SK-N-SH (cell line): ENCODE data around the gene GUCA2B. TPM values are rescaled to one million over a fixed set of nuclear protein-coding genes. Genes with fewer than 3 reads are reported as not detected.
A peak's percentile ranks its signal among the peaks of the same experiment; 100 is the strongest.

ENCODE experiments used
- CTCF ChIA-PET: fragments of 300-600, 350-600 bp; formaldehyde crosslinking; extraction: SDS; loops from one replicate; lab custom pipeline; 2021; lab: Yijun Ruan, JAX
- POLR2A ChIA-PET: fragments of 350-600 bp; sonication (Branson Sonifier 250); formaldehyde crosslinking; extraction: SDS; loops from one replicate; lab custom pipeline; 2020; ENCODE audit warnings: antibody characterized with exemption, inconsistent platforms; lab: Yijun Ruan, JAX
- DNase-seq: peaks from one replicate; pipeline ENCODE4 v3.0.0; 2012
- H2AFZ ChIP-seq: fragments of 200-600 bp; sonication (generic); 2 replicates; pipeline ENCODE4 v1.8.1; 2016; ENCODE audit warnings: antibody characterized with exemption, mild to moderate bottlenecking, low read depth
- H3F3A ChIP-seq: fragments of 200-600 bp; sonication (generic); replicated peaks from 2 replicates; pipeline ENCODE3; 2016; ENCODE audit warnings: antibody characterized with exemption, mild to moderate bottlenecking; ENCODE audit not compliant: insufficient read depth
- H3K27ac ChIP-seq, 2 experiments: fragments of 200-500 bp in 1 of 2; fragments of 200-600 bp in 1 of 2; sonication (Bioruptor generic) in 1 of 2; sonication (generic), shearing (Covaris generic) in 1 of 2; 2 replicates each; pipeline versions ENCODE4 v1.5.1 to v1.6.1; 2014 to 2016; ENCODE audit warnings: low read depth in 2 of 2, inconsistent platforms in 1 of 2, low read length in 1 of 2, mild to moderate bottlenecking in 1 of 2, mixed read lengths in 1 of 2
- H3K27me3 ChIP-seq: fragments of 200-600 bp; sonication (generic), shearing (Covaris generic); 2 replicates; pipeline ENCODE4 v1.6.1; 2016; ENCODE audit warnings: mixed run types; ENCODE audit not compliant: insufficient read depth
- H3K36me3 ChIP-seq, 2 experiments: fragments of 200-500 bp in 1 of 2; fragments of 200-600 bp in 1 of 2; sonication (Bioruptor generic) in 1 of 2; sonication (generic) in 1 of 2; replicated peaks in 1 of 2; 2 replicates each; pipeline versions ENCODE3 to v1.5.1; 2014 to 2016; ENCODE audit warnings: low read length in 1 of 2, mild to moderate bottlenecking in 1 of 2; ENCODE audit not compliant: insufficient read depth in 2 of 2, control insufficient read depth in 1 of 2
- H3K4me1 ChIP-seq, 2 experiments: fragments of 200-500 bp in 1 of 2; fragments of 200-600 bp in 1 of 2; sonication (Bioruptor generic) in 1 of 2; sonication (generic), shearing (Covaris generic) in 1 of 2; 2 replicates each; pipeline versions ENCODE4 v1.5.1 to v1.6.1; 2014 to 2016; ENCODE audit warnings: low read depth in 1 of 2, low read length in 1 of 2, mixed run types in 1 of 2; ENCODE audit not compliant: insufficient read depth in 2 of 2, control insufficient read depth in 1 of 2
- H3K4me2 ChIP-seq: fragments of 200-600 bp; sonication (generic), shearing (Covaris generic); 2 replicates; pipeline ENCODE4 v1.6.1; 2017; ENCODE audit warnings: mixed run types
- H3K4me3 ChIP-seq, 2 experiments: fragments of 200-500 bp in 1 of 2; fragments of 200-600 bp in 1 of 2; sonication (Bioruptor generic) in 1 of 2; sonication (generic), shearing (Covaris generic) in 1 of 2; 2 replicates each; pipeline versions ENCODE4 v1.5.1 to v1.8.1; 2014 to 2016; ENCODE audit warnings: low read depth in 2 of 2, inconsistent platforms in 1 of 2, low read length in 1 of 2, mild to moderate bottlenecking in 1 of 2, mixed read lengths in 1 of 2, moderate library complexity in 1 of 2
- H3K79me2 ChIP-seq: fragments of 200-600 bp; sonication (generic); 2 replicates; pipeline ENCODE4 v1.8.1; 2017; ENCODE audit warnings: mild to moderate bottlenecking; ENCODE audit not compliant: insufficient read depth
- H3K9ac ChIP-seq: fragments of 200-600 bp; sonication (generic); 2 replicates; pipeline ENCODE4 v1.6.1; 2017; ENCODE audit warnings: mixed run types
- H3K9me2 ChIP-seq: fragments of 200-600 bp; sonication (generic); 2 replicates; pipeline ENCODE4 v1.6.1; 2017; ENCODE audit warnings: mixed run types
- H3K9me3 ChIP-seq: fragments of 200-600 bp; sonication (generic); 2 replicates; pipeline ENCODE4 v1.6.1; 2017; ENCODE audit warnings: mixed run types, mild to moderate bottlenecking, moderate library complexity
- H4K20me1 ChIP-seq: fragments of 200-600 bp; sonication (generic); 2 replicates; pipeline ENCODE4 v1.6.1; 2017; ENCODE audit warnings: mild to moderate bottlenecking, mixed run types; ENCODE audit not compliant: insufficient read depth
- ELF1 ChIP-seq: IDR thresholded peaks from 2 replicates; pipeline ENCODE4 v1.4.0; 2012
- EP300 ChIP-seq, 2 experiments: IDR thresholded peaks; 2 replicates each; pipeline versions ENCODE4 v1.4.0 to v1.6.1; 2012; ENCODE audit warnings: borderline replicate concordance in 1 of 2, low read depth in 1 of 2, low read length in 1 of 2
- FOXJ3 ChIP-seq: sonication (generic); formaldehyde crosslinking; IDR thresholded peaks from 2 replicates; pipeline ENCODE4 v1.5.1; 2020; ENCODE audit warnings: mild to moderate bottlenecking, missing genetic modification reagents
- FOXM1 ChIP-seq: IDR thresholded peaks from 2 replicates; pipeline ENCODE4 v1.4.0; 2012; ENCODE audit warnings: low read depth, mild to moderate bottlenecking
- GABPA ChIP-seq: IDR thresholded peaks from 2 replicates; pipeline ENCODE4 v1.4.0; 2012; ENCODE audit warnings: low read depth, mild to moderate bottlenecking
- GATA2 ChIP-seq: sonication (generic); formaldehyde crosslinking; IDR thresholded peaks from 2 replicates; pipeline ENCODE4 v1.5.0; 2020; ENCODE audit warnings: mild to moderate bottlenecking, missing genetic modification reagents
- MEF2A ChIP-seq: IDR thresholded peaks from 2 replicates; pipeline ENCODE4 v1.4.0; 2012; ENCODE audit warnings: low read depth, borderline replicate concordance
- MXI1 ChIP-seq: IDR thresholded peaks from 2 replicates; pipeline ENCODE4 v1.6.1; 2012; ENCODE audit warnings: mild to moderate bottlenecking, low read depth, low read length, improper control_type of control experiment
- NFIC ChIP-seq: IDR thresholded peaks from 2 replicates; pipeline ENCODE4 v1.4.0; 2012; ENCODE audit warnings: borderline replicate concordance
- NRF1 ChIP-seq: IDR thresholded peaks from 2 replicates; pipeline ENCODE4 v1.6.1; 2012; ENCODE audit warnings: low read depth, mild to moderate bottlenecking, low read length
- POLR2AphosphoS5 ChIP-seq: IDR thresholded peaks from 2 replicates; pipeline ENCODE4 v1.6.1; 2012; ENCODE audit warnings: low read depth, low read length
- RAD21 ChIP-seq: IDR thresholded peaks from 2 replicates; pipeline ENCODE4 v1.6.1; 2012; ENCODE audit warnings: mild to moderate bottlenecking, low read length
- RCOR1 ChIP-seq: fragments of 150-350 bp; IDR thresholded peaks from 2 replicates; pipeline ENCODE4 v1.6.1; 2017; ENCODE audit warnings: antibody characterized with exemption, low read length
- SIN3A ChIP-seq: IDR thresholded peaks from 2 replicates; pipeline ENCODE4 v1.6.1; 2012; ENCODE audit warnings: low read depth, mild to moderate bottlenecking, low read length, moderate library complexity, borderline replicate concordance
- SMC3 ChIP-seq: IDR thresholded peaks from 2 replicates; pipeline ENCODE4 v1.6.1; 2012; ENCODE audit warnings: low read depth, low read length, improper control_type of control experiment
- TAF1 ChIP-seq: IDR thresholded peaks from 2 replicates; pipeline ENCODE4 v1.6.1; 2012; ENCODE audit warnings: low read depth, mild to moderate bottlenecking, low read length, moderate library complexity, borderline replicate concordance
- TCF12 ChIP-seq: IDR thresholded peaks from 2 replicates; pipeline ENCODE4 v1.4.0; 2012
- YY1 ChIP-seq: IDR thresholded peaks from 2 replicates; pipeline ENCODE4 v1.4.0; 2012; ENCODE audit warnings: low read depth, mild to moderate bottlenecking
- WGBS: methylation state at CpG from one replicate; pipeline ENCODE4 v1.1.6; 2017; ENCODE audit warnings: low lambda C conversion rate; 5-methylcytosine and 5-hydroxymethylcytosine counted together
- polyA plus RNA-seq, 3 experiments: library from polyadenylated mRNA; depleted of rRNA; stranded (reverse); fragments of >200 nt; gene quantifications; 2 replicates each; pipeline ENCODE4 v1.2.3, GENCODE V29; 2012
- TF ChIP-seq, protein P1 (sequence below): fragments of 200-600 bp; sonication (generic); IDR thresholded peaks from 2 replicates; pipeline ENCODE4 v1.6.1; 2017; ENCODE audit warnings: antibody characterized with exemption, mild to moderate bottlenecking, moderate library complexity

Gene GUCA2B
- polyA plus RNA-seq, 1 of the 3 experiments (the other 2 are of a cell fraction) = not detected

DNA sequence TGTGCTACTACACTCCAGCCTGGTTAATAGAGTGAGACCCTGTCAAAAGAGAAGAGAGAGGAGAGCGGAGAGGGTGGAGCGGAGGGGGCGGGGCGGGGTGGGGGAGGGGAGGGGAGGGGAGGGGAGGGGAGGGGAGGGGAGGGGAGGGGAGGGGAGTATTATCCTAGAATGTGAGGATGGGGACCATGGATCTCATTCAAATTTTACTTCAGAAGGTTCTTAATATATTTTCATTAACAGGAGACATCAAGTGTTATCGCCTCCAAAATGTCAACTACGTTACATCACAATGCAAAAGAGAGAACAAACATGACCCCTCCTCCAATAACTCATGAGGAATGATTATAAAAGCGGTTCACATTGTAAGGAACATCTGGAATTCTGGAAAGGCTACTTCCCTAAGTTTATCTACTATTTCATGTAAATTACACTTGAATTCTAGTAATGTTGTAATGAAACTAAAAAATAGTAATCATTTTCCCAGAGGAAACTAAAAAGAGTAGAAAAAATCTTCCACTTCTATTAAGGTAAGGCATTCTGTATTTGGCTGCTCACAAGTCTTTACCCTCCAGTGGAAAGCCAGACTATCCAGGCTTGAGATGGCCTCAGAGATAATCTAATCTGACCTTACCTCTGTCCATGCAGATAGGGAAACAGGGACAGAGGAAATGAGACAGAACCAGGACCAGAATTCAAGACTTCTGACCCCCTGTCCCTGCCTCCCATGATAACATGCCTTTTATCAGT lies 30.2 kb downstream of the GUCA2B start:
- no peak overlapping the region for H3K9ac ChIP-seq
- H3K4me2 ChIP-seq = no peak overlapping the region
- H3K79me2 ChIP-seq = no peaks in the 10 kb centered on the region; the same call in 1 of the 2 replicates
- H3K36me3 ChIP-seq = peaks cover 28 to 37% of the 10 kb centered on the region in 2 experiments
- DNase-seq = peak; percentile 32
- H2AFZ ChIP-seq = no peak overlapping the region
- H3K4me1 ChIP-seq = peaks cover 20 to 22% of the 10 kb centered on the region in 2 experiments
- CTCF ChIA-PET = interaction anchor here (3.4 kb wide), 1 partner anchor 10 kb away, joined by 27 read pairs; no protein-coding TSS in a partner anchor
- peak in 1 of 2 experiments; percentile 58; a peak in 2 of 4 replicates for TF ChIP-seq EP300 (IDR thresholded peaks at IDR 0.05; ENCODE audit: borderline replicate concordance in 1 of 2, low read depth in 1 of 2, low read length in 1 of 2)
- peak; percentile 15; the same call in 1 of the 2 replicates for TF ChIP-seq RCOR1
- TF ChIP-seq GATA2 (CRISPR knock-in tag) = peak; percentile 69
- no peak for TF ChIP-seq NRF1
- peaks cover 7% of the 10 kb centered on the region for H4K20me1 ChIP-seq
- H3K9me3 ChIP-seq = no peaks in the 10 kb centered on the region
- no peaks in the 10 kb centered on the region for H3K9me2 ChIP-seq
- POLR2A ChIA-PET = no interaction called here
- H3K27ac ChIP-seq = no peak overlapping the region; a peak in 1 of 4 replicates
- H3K27me3 ChIP-seq = no peaks in the 10 kb centered on the region
- peaks cover 30% of the 10 kb centered on the region for H3F3A ChIP-seq
- no peak overlapping the region for H3K4me3 ChIP-seq
- WGBS = 95% methylated on average over 7 of the region's 7 CpGs

DNA sequence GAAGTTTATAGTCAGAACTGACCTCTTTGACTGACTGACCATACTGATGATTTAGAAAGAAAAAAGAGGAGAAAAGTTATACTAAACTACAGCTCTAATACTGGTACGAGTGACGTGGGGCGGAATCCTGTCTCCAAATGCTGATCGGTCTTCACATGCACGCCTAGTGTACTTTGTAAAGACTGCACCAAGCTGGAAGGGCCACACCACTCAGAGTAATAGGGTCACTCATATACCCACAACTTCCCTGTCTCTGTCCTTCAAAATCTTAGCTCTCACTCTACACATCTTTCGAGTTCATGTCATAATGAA lies 30.7 kb downstream of the GUCA2B start:
- no peak overlapping the region for H2AFZ ChIP-seq
- H4K20me1 ChIP-seq = peaks cover 7% of the 10 kb centered on the region
- TF ChIP-seq NFIC (no peak), MXI1 (no peak), ELF1 (no peak), GATA2 (CRISPR knock-in tag) (no peak), SMC3 (no peak), POLR2AphosphoS5 (no peak), FOXJ3 (CRISPR knock-in tag) (no peak), MEF2A (no peak), YY1 (no peak), TCF12 (no peak), GABPA (no peak), FOXM1 (no peak), TAF1 (no peak), RAD21 (no peak), SIN3A (no peak)
- TF ChIP-seq, protein P1, sequence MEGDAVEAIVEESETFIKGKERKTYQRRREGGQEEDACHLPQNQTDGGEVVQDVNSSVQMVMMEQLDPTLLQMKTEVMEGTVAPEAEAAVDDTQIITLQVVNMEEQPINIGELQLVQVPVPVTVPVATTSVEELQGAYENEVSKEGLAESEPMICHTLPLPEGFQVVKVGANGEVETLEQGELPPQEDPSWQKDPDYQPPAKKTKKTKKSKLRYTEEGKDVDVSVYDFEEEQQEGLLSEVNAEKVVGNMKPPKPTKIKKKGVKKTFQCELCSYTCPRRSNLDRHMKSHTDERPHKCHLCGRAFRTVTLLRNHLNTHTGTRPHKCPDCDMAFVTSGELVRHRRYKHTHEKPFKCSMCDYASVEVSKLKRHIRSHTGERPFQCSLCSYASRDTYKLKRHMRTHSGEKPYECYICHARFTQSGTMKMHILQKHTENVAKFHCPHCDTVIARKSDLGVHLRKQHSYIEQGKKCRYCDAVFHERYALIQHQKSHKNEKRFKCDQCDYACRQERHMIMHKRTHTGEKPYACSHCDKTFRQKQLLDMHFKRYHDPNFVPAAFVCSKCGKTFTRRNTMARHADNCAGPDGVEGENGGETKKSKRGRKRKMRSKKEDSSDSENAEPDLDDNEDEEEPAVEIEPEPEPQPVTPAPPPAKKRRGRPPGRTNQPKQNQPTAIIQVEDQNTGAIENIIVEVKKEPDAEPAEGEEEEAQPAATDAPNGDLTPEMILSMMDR = no peak
- peaks cover 27% of the 10 kb centered on the region for H3F3A ChIP-seq
- no peaks in the 10 kb centered on the region for H3K27me3 ChIP-seq
- no peak overlapping the region for H3K9ac ChIP-seq
- H3K4me1 ChIP-seq = peaks cover 15 to 18% of the 10 kb centered on the region in 2 experiments
- 92% methylated on average over 6 of the region's 6 CpGs for WGBS
- H3K9me2 ChIP-seq = no peaks in the 10 kb centered on the region
- H3K79me2 ChIP-seq = no peaks in the 10 kb centered on the region; the same call in 1 of the 2 replicates
- H3K4me2 ChIP-seq = no peak overlapping the region
- no peak overlapping the region for H3K4me3 ChIP-seq
- H3K27ac ChIP-seq = no peak overlapping the region; a peak in 1 of 4 replicates
- no peak for DNase-seq
- ChIA-PET CTCF (interaction anchor here (3.4 kb wide), 1 partner anchor 11 kb away, joined by 27 read pairs; no protein-coding TSS in a partner anchor), POLR2A (no interaction called here)
- H3K36me3 ChIP-seq = peaks cover 33 to 42% of the 10 kb centered on the region in 2 experiments
- no peaks in the 10 kb centered on the region for H3K9me3 ChIP-seq
